GM12801 (cell line): ENCODE measurements around the gene ADAMTS17.

Experiments used
- TF ChIP-seq, protein P1 (sequence below): IDR thresholded peaks from one replicate; pipeline ENCODE4 v1.5.1; 2011; ENCODE audit warnings: control low read depth; ENCODE audit not compliant: insufficient read length; ENCODE audit errors: extremely low read depth

ADAMTS17 gene

GRCh38 chr15:99987119-99987506 is 354.7 kb downstream of the ADAMTS17 start:
- TF ChIP-seq, protein P1, sequence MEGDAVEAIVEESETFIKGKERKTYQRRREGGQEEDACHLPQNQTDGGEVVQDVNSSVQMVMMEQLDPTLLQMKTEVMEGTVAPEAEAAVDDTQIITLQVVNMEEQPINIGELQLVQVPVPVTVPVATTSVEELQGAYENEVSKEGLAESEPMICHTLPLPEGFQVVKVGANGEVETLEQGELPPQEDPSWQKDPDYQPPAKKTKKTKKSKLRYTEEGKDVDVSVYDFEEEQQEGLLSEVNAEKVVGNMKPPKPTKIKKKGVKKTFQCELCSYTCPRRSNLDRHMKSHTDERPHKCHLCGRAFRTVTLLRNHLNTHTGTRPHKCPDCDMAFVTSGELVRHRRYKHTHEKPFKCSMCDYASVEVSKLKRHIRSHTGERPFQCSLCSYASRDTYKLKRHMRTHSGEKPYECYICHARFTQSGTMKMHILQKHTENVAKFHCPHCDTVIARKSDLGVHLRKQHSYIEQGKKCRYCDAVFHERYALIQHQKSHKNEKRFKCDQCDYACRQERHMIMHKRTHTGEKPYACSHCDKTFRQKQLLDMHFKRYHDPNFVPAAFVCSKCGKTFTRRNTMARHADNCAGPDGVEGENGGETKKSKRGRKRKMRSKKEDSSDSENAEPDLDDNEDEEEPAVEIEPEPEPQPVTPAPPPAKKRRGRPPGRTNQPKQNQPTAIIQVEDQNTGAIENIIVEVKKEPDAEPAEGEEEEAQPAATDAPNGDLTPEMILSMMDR, result no peak

DNA sequence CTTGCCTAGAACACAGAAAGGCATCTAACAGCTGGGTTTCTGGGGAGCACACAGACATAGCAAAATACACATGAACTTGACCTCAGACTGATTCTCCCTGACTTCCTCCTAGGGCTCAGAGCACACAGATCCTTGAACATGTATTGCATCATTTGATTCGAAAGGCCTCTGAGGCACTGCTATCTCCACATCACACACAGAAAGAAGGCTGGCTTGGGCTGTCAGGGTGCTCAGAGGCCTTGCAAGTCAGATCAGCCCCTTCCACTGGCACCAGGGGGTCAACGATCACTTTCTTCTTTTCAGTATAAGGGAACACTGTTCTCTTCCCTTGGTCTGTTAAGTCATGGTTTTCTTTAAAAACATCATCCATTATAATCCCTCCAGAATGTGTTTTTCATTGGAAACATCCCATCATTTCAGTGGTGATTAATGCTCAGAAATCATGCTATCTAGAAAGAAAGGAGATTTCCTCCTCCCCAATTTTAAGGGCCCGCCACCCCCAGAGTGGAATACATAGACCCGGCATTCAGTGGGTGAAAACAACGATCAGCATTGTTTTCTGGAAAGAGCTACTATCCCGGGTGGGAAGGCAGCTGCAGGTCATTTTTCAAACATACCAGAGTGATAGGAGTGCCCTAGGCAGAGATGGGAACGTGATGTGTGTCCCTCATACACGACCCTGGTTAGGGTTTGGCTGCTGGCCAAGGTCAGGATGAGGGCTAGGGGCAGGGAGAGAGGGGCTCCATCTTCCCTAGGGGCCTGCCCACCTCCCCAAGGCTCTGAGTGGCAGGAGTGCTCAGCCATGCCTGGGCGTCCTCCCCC is 355.3 kb downstream of the ADAMTS17 start:
- TF ChIP-seq, protein P1, result no peak

- TF ChIP-seq, protein P1, result no peak
These were observed 355.9 kb downstream of the ADAMTS17 start for GRCh38 chr15:99985878-99986277.

GRCh38 chr15:99984491-99985243 is 357.1 kb downstream of the ADAMTS17 start:
- TF ChIP-seq, protein P1, result no peak

DNA sequence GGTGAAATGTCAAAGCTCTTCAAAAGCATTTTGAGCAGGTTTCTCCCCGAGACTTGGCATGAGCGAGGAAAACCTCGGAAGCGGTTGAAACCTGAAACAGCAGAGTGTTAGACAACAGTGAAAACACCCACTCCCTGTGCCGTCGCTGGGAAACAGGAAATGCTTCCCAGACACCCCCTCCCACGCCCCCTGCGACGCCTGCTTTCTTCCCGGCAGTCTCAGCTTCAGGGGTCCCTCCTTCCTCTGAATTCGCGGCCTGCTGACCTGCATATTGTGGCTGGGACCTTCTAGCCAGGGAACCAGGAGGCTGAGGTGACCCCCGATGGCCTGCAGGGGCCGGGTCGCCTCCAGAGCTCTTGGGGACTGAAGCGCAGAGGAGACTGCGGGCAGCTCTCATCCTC is 357.9 kb downstream of the ADAMTS17 start:
- TF ChIP-seq, protein P1, result no peak

DNA sequence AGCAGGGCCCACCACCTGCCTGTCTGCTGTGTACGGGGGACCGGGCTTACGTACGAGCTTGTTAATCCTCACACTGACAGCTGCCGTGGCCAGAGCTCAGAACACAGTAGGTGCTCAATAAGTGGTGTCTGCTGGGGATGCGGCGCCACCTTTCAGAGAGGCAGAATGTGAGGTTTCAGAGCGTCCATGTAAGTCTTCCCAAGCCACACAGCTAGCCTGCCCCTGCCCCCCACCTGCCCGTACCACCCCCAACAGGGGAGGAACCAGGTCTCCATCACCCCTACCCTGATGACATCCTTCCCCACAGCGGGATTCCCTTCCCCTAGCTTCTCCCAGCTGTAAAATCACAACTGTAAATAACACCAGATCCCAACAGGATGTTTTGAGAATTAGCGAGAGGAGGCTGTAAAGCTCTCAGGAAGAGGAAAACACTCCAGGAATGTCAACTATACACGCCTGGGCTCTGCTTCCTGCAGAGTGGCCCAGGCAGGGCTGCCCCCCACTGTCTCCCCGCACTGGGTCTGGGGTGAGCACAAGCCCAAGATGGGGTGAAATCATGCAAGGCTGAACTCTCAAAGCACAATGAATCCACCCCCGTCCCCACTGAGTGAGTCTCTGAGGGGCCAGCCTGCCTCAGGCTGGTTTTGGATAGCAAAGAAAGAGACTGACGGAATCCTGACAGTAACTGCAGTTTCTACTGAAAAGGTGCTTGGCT is 358.4 kb downstream of the ADAMTS17 start:
- TF ChIP-seq, protein P1, result no peak

GRCh38 chr15:99982662-99983061 is 359.1 kb downstream of the ADAMTS17 start:
- TF ChIP-seq, protein P1, result no peak
